K562 (cell line): ENCODE results near the gene KLHL33. TPM values are rescaled to one million over a fixed set of nuclear protein-coding genes. Genes with fewer than 3 reads are reported as not detected.
A peak's percentile ranks its signal among the peaks of the same experiment; 100 is the strongest.

Experiments
- ATF3 ChIP-seq, 2 experiments: fragments of 450-650 bp in 1 of 2; sonication (generic) in 1 of 2; formaldehyde crosslinking in 1 of 2; IDR thresholded peaks in 1 of 2; conservative IDR thresholded peaks in 1 of 2; 2 replicates each; pipeline versions ENCODE4 v1.6.1 to v1.8.1; 2016 to 2023; ENCODE audit warnings: mild to moderate bottlenecking in 2 of 2, moderate library complexity in 2 of 2, inconsistent platforms in 1 of 2, missing genetic modification reagents in 1 of 2
- CHD4 ChIP-seq: fragments of 200-600 bp; sonication (generic); IDR thresholded peaks from 3 replicates; pipeline ENCODE4 v1.6.1; 2012; ENCODE audit warnings: low read depth, mild to moderate bottlenecking, mixed read lengths, low read length, inconsistent platforms; ENCODE audit not compliant: insufficient read depth, insufficient replicate concordance, poor library complexity, severe bottlenecking
- FOSL1 ChIP-seq: fragments of 200-800 bp; sonication (Bioruptor generic); conservative IDR thresholded peaks from 2 replicates; pipeline ENCODE4 v1.6.1; 2016; ENCODE audit warnings: missing genetic modification characterization, missing compliant biosample characterization
- HSF4 ChIP-seq: fragments of 250-450 bp; sonication (Bioruptor Pico); IDR thresholded peaks from 2 replicates; pipeline ENCODE4 v2.1.2; 2022; ENCODE audit warnings: mild to moderate bottlenecking, moderate library complexity, borderline replicate concordance
- IRF9 ChIP-seq: fragments of 450-650 bp; IDR thresholded peaks from 2 replicates; pipeline ENCODE4 v1.6.1; 2016; ENCODE audit warnings: missing biosample characterization, missing genetic modification characterization
- MBD1 ChIP-seq: fragments of 250-450 bp; sonication (Bioruptor Pico); IDR thresholded peaks from 2 replicates; pipeline ENCODE4 v1.8.0; 2022; ENCODE audit warnings: inconsistent platforms
- RAD51 ChIP-seq: fragments of 450-650 bp; IDR thresholded peaks from 2 replicates; pipeline ENCODE4 v1.7.1; 2016; ENCODE audit warnings: low read depth, mild to moderate bottlenecking, borderline replicate concordance
- SETDB1 ChIP-seq: IDR thresholded peaks from one replicate; pipeline ENCODE4 v1.6.1; 2012; ENCODE audit warnings: low read length, control low read depth, inconsistent platforms
- SMAD2 ChIP-seq: fragments of 150-350 bp; IDR thresholded peaks from 2 replicates; pipeline ENCODE4 v1.6.1; 2014; ENCODE audit warnings: low read depth, mild to moderate bottlenecking, low read length
- SOX6 ChIP-seq: fragments of 450-650 bp; IDR thresholded peaks from 2 replicates; pipeline ENCODE4 v1.6.1; 2014; ENCODE audit warnings: mild to moderate bottlenecking
- SREBF1 ChIP-seq: fragments of 150-350 bp; IDR thresholded peaks from 2 replicates; pipeline ENCODE4 v1.6.1; 2014; ENCODE audit warnings: antibody characterized with exemption, low read depth, low read length, borderline replicate concordance
- TRIM25 ChIP-seq: fragments of 450-650 bp; IDR thresholded peaks from 2 replicates; pipeline ENCODE4 v1.7.0; 2016; ENCODE audit warnings: borderline replicate concordance
- ZBTB1 ChIP-seq: sonication (generic); formaldehyde crosslinking; IDR thresholded peaks from 2 replicates; pipeline ENCODE4 v1.8.1; 2023; ENCODE audit warnings: missing genetic modification reagents, low read depth, mild to moderate bottlenecking, borderline replicate concordance
- ZBTB12 ChIP-seq: fragments of 250-450 bp; sonication (Bioruptor Pico); IDR thresholded peaks from 2 replicates; pipeline ENCODE4 v1.4.0; 2020
- ZNF277 ChIP-seq: fragments of 250-450 bp; sonication (Bioruptor Pico); IDR thresholded peaks from 2 replicates; pipeline ENCODE4 v1.8.0; 2022; ENCODE audit warnings: inconsistent platforms, mild to moderate bottlenecking, moderate library complexity, borderline replicate concordance
- ZNF449 ChIP-seq: fragments of 250-450 bp; sonication (Bioruptor Pico); IDR thresholded peaks from 2 replicates; pipeline ENCODE4 v1.8.0; 2022; ENCODE audit warnings: moderate library complexity, mild to moderate bottlenecking, inconsistent platforms
- polyA plus RNA-seq, 8 experiments: library from polyadenylated mRNA; depleted of rRNA in 4 of 8; stranded (reverse) in 5 of 8; unstranded in 3 of 8; fragments of >200 nt; fragmentation: Nextera tagmentation in 2 of 8; fragmentation: Illumina TruSeq in 1 of 8; extraction: Ambion mirVana in 2 of 8; extraction: Trizol in 1 of 8; gene quantifications; 2 replicates each; pipeline versions ENCODE4 v1.2.1 to v1.2.3, GENCODE V29; 2011 to 2014; ENCODE audit warnings: inconsistent platforms in 1 of 8, missing spikeins in 1 of 8
- total RNA-seq, 7 experiments: library from RNA; depleted of rRNA in 6 of 7; stranded (reverse); fragments of >200 nt in 6 of 7; fragmentation: Illumina TruSeq in 2 of 7; extraction: Trizol in 2 of 7; gene quantifications; 2 replicates each; pipeline versions ENCODE4 v1.2.1 to v1.2.3, GENCODE V29; 2011 to 2021; ENCODE audit warnings: low replicate concordance in 1 of 7

The KLHL33 gene
- total and polyA plus RNA-seq, 9 of the 15 experiments (the other 6 are each of a cell fraction or from before 2014, with no cell fraction given): 0.04 to 0.27 (median 0.13) TPM; not detected in 6

GRCh38 chr14:20469242-20469889, 33.4 kb upstream of the KLHL33 start, which contains the start of gene PNP (continued):
- TF ChIP-seq ATF3 (IDR thresholded peaks at IDR 0.05): no peak
- TF ChIP-seq ATF3 (CRISPR knock-in tag; conservative IDR thresholded peaks at IDR 0.05): peak; percentile 70; the same call in 1 of the 2 replicates
- no peak for TF ChIP-seq ZNF449 (CRISPR knock-in tag)
- TF ChIP-seq HSF4 (CRISPR knock-in tag): no peak
- no peak for TF ChIP-seq SETDB1
- TF ChIP-seq MBD1 (CRISPR knock-in tag): no peak
- TF ChIP-seq TRIM25: no peak
- TF ChIP-seq ZBTB12 (CRISPR knock-in tag): no peak
- no peak for TF ChIP-seq SOX6
- no peak for TF ChIP-seq IRF9 (tag)
- no peak for TF ChIP-seq CHD4
- TF ChIP-seq SREBF1: no peak
- no peak for TF ChIP-seq FOSL1 (tag)
- TF ChIP-seq SMAD2: no peak
- peak; percentile 18; the same call in 1 of the 2 replicates for TF ChIP-seq ZBTB1
- TF ChIP-seq ZNF277 (CRISPR knock-in tag): no peak
- TF ChIP-seq RAD51: no peak
